H9 (cell line): ENCODE measurements around the gene MPHOSPH8. TPM values are rescaled to one million over a fixed set of nuclear protein-coding genes. Genes with fewer than 3 reads are reported as not detected.

ENCODE experiments used
- DNase-seq: peaks from one replicate; pipeline ENCODE4 v3.0.0-alpha.2; 2017
- H2AFZ ChIP-seq: one replicate; pipeline ENCODE4 v1.6.1; 2013; ENCODE audit warnings: mild to moderate bottlenecking, low read length, control low read depth, moderate library complexity
- H2AK5ac ChIP-seq: 2 replicates; pipeline ENCODE4 v1.6.1; 2013; ENCODE audit warnings: low read length, control low read depth, mixed read lengths; ENCODE audit not compliant: insufficient read length
- H2BK120ac ChIP-seq: one replicate; pipeline ENCODE4 v1.6.1; 2013; ENCODE audit warnings: low read depth, mild to moderate bottlenecking, low read length, control low read depth, inconsistent platforms; ENCODE audit not compliant: poor library complexity, severe bottlenecking
- H2BK12ac ChIP-seq: 2 replicates; pipeline ENCODE4 v1.6.1; 2013; ENCODE audit warnings: low read length, control low read depth, mixed read lengths, low read depth; ENCODE audit not compliant: insufficient read length
- H2BK15ac ChIP-seq: 2 replicates; pipeline ENCODE4 v1.6.1; 2013; ENCODE audit warnings: low read depth, low read length, control low read depth
- H2BK20ac ChIP-seq: one replicate; pipeline ENCODE4 v1.6.1; 2013; ENCODE audit warnings: low read depth, mild to moderate bottlenecking, low read length, control low read depth, inconsistent platforms; ENCODE audit not compliant: poor library complexity, severe bottlenecking
- H2BK5ac ChIP-seq: 2 replicates; pipeline ENCODE4 v1.6.1; 2013; ENCODE audit warnings: low read length, control low read depth, mixed read lengths; ENCODE audit not compliant: insufficient read length
- H3K14ac ChIP-seq: 2 replicates; pipeline ENCODE4 v1.6.1; 2013; ENCODE audit warnings: low read length, control low read depth; ENCODE audit not compliant: insufficient read depth
- H3K18ac ChIP-seq: 2 replicates; pipeline ENCODE4 v1.6.1; 2013; ENCODE audit warnings: low read depth, mild to moderate bottlenecking, mixed read lengths, low read length, control low read depth; ENCODE audit not compliant: insufficient read length
- H3K23ac ChIP-seq: 2 replicates; pipeline ENCODE4 v1.6.1; 2013; ENCODE audit warnings: low read length, control low read depth, mixed read lengths, low read depth; ENCODE audit not compliant: insufficient read length
- H3K23me2 ChIP-seq: 2 replicates; pipeline ENCODE4 v1.6.1; 2013; ENCODE audit warnings: low read depth, mild to moderate bottlenecking, mixed read lengths, low read length, control low read depth; ENCODE audit not compliant: insufficient read length, poor library complexity, severe bottlenecking
- H3K27ac ChIP-seq: 2 replicates; pipeline ENCODE4 v1.5.1; 2013; ENCODE audit warnings: low read length, control low read depth, mixed read lengths, low read depth; ENCODE audit not compliant: insufficient read length
- H3K27me3 ChIP-seq: 2 replicates; pipeline ENCODE4 v1.6.1; 2013; ENCODE audit warnings: low read length, control low read depth, inconsistent platforms; ENCODE audit not compliant: insufficient read depth
- H3K4ac ChIP-seq: 2 replicates; pipeline ENCODE4 v1.6.1; 2013; ENCODE audit warnings: low read depth, mild to moderate bottlenecking, control low read depth, inconsistent platforms, low read length, moderate library complexity
- H3K4me1 ChIP-seq: 2 replicates; pipeline ENCODE4 v1.6.1; 2013; ENCODE audit warnings: low read length, control low read depth, inconsistent platforms; ENCODE audit not compliant: insufficient read depth
- H3K4me2 ChIP-seq: 2 replicates; pipeline ENCODE4 v1.6.1; 2013; ENCODE audit warnings: low read length, control low read depth, mixed read lengths; ENCODE audit not compliant: insufficient read length, insufficient read depth
- H3K56ac ChIP-seq: 2 replicates; pipeline ENCODE4 v1.6.1; 2013; ENCODE audit warnings: low read depth, mild to moderate bottlenecking, mixed read lengths, low read length, control low read depth; ENCODE audit not compliant: insufficient read length
- H3K79me1 ChIP-seq: 2 replicates; pipeline ENCODE4 v1.6.1; 2013; ENCODE audit warnings: low read depth, mild to moderate bottlenecking, moderate library complexity, low read length, control low read depth, inconsistent platforms; ENCODE audit not compliant: insufficient read depth, poor library complexity, severe bottlenecking
- H3K79me2 ChIP-seq: 2 replicates; pipeline ENCODE4 v1.6.1; 2013; ENCODE audit warnings: low read length, control low read depth, inconsistent platforms; ENCODE audit not compliant: insufficient read depth
- H3K9ac ChIP-seq: 2 replicates; pipeline ENCODE4 v1.6.1; 2013; ENCODE audit warnings: low read length, control low read depth, mixed read lengths; ENCODE audit not compliant: insufficient read length; ENCODE audit errors: extremely low read depth
- H3K9me3 ChIP-seq: one replicate; pipeline ENCODE4 v1.6.1; 2013; ENCODE audit warnings: low read depth, low read length, inconsistent platforms; ENCODE audit not compliant: control insufficient read depth
- H3T11ph ChIP-seq: one replicate; pipeline ENCODE4 v1.6.1; 2013; ENCODE audit warnings: mild to moderate bottlenecking, low read length, control low read depth, inconsistent platforms
- H4K20me1 ChIP-seq: one replicate; pipeline ENCODE4 v1.6.1; 2013; ENCODE audit not compliant: control insufficient read depth, insufficient read length, insufficient read depth
- H4K5ac ChIP-seq: 2 replicates; pipeline ENCODE4 v1.6.1; 2013; ENCODE audit warnings: low read depth, mild to moderate bottlenecking, mixed read lengths, low read length, control low read depth; ENCODE audit not compliant: insufficient read length
- H4K8ac ChIP-seq: replicated peaks from 2 replicates; pipeline ENCODE4 v1.6.1; 2013; ENCODE audit warnings: low read length, control low read depth, mixed read lengths, low read depth; ENCODE audit not compliant: insufficient read length
- H4K91ac ChIP-seq: 2 replicates; pipeline ENCODE4 v1.6.1; 2013; ENCODE audit warnings: low read depth, mild to moderate bottlenecking, moderate library complexity, mixed read lengths, low read length, control low read depth; ENCODE audit not compliant: insufficient read length
- H3K27ac Mint-ChIP-seq, 3 experiments: 2 replicates in 2 of 3; 3 replicates in 1 of 3; pipeline ENCODE4 v1.8.0; 2020 to 2021; ENCODE audit warnings: mixed read lengths in 3 of 3, mild to moderate bottlenecking in 1 of 3, moderate library complexity in 1 of 3
- H3K27me3 Mint-ChIP-seq: 2 replicates; pipeline ENCODE4 v1.8.0; 2021; ENCODE audit warnings: low read depth, mild to moderate bottlenecking, moderate library complexity, mixed read lengths
- H3K36me3 Mint-ChIP-seq, 3 experiments: 2 replicates in 2 of 3; 3 replicates in 1 of 3; pipeline ENCODE4 v1.8.0; 2020 to 2021; ENCODE audit warnings: low read depth in 3 of 3, mixed read lengths in 3 of 3; ENCODE audit not compliant: insufficient read depth in 1 of 3
- H3K4me1 Mint-ChIP-seq, 2 experiments: 2 replicates each; pipeline ENCODE4 v1.8.0; 2020; ENCODE audit warnings: mixed read lengths in 2 of 2
- H3K4me3 Mint-ChIP-seq, 2 experiments: 2 replicates in 1 of 2; 3 replicates in 1 of 2; pipeline ENCODE4 v1.8.0; 2020 to 2021; ENCODE audit warnings: mild to moderate bottlenecking in 2 of 2, mixed read lengths in 2 of 2, moderate library complexity in 1 of 2
- H3K9me3 Mint-ChIP-seq, 2 experiments: 2 replicates in 1 of 2; 3 replicates in 1 of 2; pipeline ENCODE4 v1.8.0; 2020; ENCODE audit warnings: mild to moderate bottlenecking in 2 of 2, mixed read lengths in 2 of 2, moderate library complexity in 1 of 2
- WGBS: extraction: QIAGEN DNeasy Blood & Tissue Kit; methylation state at CpG from one replicate; pipeline ENCODE4 v1.1.7; 2013; ENCODE audit warnings: missing lambda C conversion rate, low lambda C conversion rate, mixed read lengths; ENCODE audit not compliant: insufficient read length; ENCODE audit errors: extremely low coverage; 5-methylcytosine and 5-hydroxymethylcytosine counted together
- total RNA-seq: library from RNA; stranded (reverse); gene quantifications from 2 replicates; pipeline ENCODE4 v1.2.1, GENCODE V29; 2021
- TF ChIP-seq, protein P1 (sequence below): fragments of 200-600 bp; sonication (generic); conservative IDR thresholded peaks from 3 replicates; pipeline ENCODE4 v1.8.0; 2021; ENCODE audit warnings: antibody characterized with exemption, mild to moderate bottlenecking

The MPHOSPH8 gene
- total RNA-seq, 1 experiment from 2014 or later, result 21.1 TPM

DNA sequence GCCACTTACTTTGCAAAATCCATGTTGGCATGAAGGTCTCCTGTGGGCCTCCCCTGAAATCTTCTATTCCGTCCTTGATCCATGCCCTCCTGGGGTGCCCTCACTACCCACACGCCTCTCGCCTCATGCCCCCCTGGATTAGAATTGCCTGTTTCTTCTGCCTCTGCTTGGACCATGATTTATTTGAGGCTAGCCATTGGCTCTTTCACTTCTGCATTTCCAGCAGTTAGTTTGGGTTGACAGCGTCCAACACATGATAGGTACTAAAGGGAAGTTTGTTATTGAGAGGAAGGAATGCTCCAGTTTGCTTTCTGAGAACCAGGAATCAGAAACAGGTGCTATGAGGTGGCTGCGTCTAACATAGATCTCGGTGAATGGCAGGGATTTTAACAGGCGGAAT is 41.6 kb upstream of the MPHOSPH8 start:
- no peak overlapping the region for H3K4me3 Mint-ChIP-seq

More for the DNA sequence above, 41.6 kb upstream of the MPHOSPH8 start:
- Histone ChIP-seq H3K14ac (no peak overlapping the region), H4K8ac (no peak overlapping the region), H3T11ph (no peak overlapping the region), H3K4me1 (no peaks in the 10 kb centered on the region), H4K91ac (no peak overlapping the region), H2BK15ac (no peak overlapping the region), H3K27me3 (no peaks in the 10 kb centered on the region), H4K5ac (no peak overlapping the region), H3K9ac (no peak overlapping the region), H2AFZ (no peak overlapping the region), H4K20me1 (no peaks in the 10 kb centered on the region), H3K18ac (no peak overlapping the region), H2AK5ac (no peak overlapping the region), H3K79me1 (no peaks in the 10 kb centered on the region), H3K23ac (no peak overlapping the region), H3K4ac (no peak overlapping the region), H2BK5ac (no peak overlapping the region), H3K23me2 (no peaks in the 10 kb centered on the region), H3K79me2 (no peaks in the 10 kb centered on the region), H3K4me2 (no peak overlapping the region), H2BK20ac (no peak overlapping the region), H2BK12ac (no peak overlapping the region), H3K27ac (no peak overlapping the region), H3K56ac (no peak overlapping the region), H2BK120ac (no peak overlapping the region), H3K9me3 (peaks cover 14% of the 10 kb centered on the region)
- DNase-seq, result no peak
- no peaks in the 10 kb centered on the region for H3K4me1 Mint-ChIP-seq
- H3K27ac Mint-ChIP-seq, result no peak overlapping the region
- H3K36me3 Mint-ChIP-seq, result peaks cover 0 to 20% (median 0%) of the 10 kb centered on the region in 3 experiments; a peak in 3 of 7 replicates
- no CpG with 5 or more reads among the region's 7 CpGs for WGBS
- peaks cover 65 to 82% of the 10 kb centered on the region in 2 experiments for H3K9me3 Mint-ChIP-seq
- peaks cover 2% of the 10 kb centered on the region; the same call in 1 of the 2 replicates for H3K27me3 Mint-ChIP-seq
- TF ChIP-seq, protein P1, sequence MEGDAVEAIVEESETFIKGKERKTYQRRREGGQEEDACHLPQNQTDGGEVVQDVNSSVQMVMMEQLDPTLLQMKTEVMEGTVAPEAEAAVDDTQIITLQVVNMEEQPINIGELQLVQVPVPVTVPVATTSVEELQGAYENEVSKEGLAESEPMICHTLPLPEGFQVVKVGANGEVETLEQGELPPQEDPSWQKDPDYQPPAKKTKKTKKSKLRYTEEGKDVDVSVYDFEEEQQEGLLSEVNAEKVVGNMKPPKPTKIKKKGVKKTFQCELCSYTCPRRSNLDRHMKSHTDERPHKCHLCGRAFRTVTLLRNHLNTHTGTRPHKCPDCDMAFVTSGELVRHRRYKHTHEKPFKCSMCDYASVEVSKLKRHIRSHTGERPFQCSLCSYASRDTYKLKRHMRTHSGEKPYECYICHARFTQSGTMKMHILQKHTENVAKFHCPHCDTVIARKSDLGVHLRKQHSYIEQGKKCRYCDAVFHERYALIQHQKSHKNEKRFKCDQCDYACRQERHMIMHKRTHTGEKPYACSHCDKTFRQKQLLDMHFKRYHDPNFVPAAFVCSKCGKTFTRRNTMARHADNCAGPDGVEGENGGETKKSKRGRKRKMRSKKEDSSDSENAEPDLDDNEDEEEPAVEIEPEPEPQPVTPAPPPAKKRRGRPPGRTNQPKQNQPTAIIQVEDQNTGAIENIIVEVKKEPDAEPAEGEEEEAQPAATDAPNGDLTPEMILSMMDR, result no peak
